Uterus (tissue), 2 donors: Measurements from ENCODE around the gene IPO8.

Experiments
- POLR2A ChIP-seq, 2 donors: fragments of 450-650 bp; IDR thresholded peaks; one replicate each; pipeline ENCODE4 v1.6.1; 2016; ENCODE audit warnings: antibody characterized with exemption in 2 of 2, mild to moderate bottlenecking in 1 of 2, moderate library complexity in 1 of 2
- TF ChIP-seq, protein P1 (sequence below), 4 experiments: fragments of 200-600 bp in 2 of 4; fragments of 450-650 bp in 2 of 4; sonication (generic) in 2 of 4; IDR thresholded peaks; one replicate each; pipeline ENCODE4 v1.5.1; 2016 to 2019; ENCODE audit warnings: antibody characterized with exemption in 4 of 4, mild to moderate bottlenecking in 2 of 4, moderate library complexity in 1 of 4

DNA sequence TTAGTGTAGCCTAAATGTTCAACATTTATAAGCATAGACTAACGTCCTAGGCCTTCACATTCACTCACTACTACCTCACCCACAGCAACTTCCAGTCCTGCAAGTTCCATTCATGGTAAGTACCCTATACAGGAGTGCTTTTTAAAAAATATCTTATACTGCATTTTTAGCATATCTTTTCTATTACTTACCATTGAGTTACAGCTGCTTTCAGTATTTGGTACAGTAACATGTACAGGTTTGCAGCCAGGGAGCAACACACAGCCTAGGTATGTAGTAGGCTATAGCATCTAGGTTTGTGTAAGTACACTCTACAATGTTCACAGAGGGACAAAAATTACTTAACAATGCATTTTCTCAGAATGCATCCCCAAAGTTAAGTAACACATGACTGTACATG, 17.4 kb downstream of the IPO8 start:
- TF ChIP-seq, protein P1, sequence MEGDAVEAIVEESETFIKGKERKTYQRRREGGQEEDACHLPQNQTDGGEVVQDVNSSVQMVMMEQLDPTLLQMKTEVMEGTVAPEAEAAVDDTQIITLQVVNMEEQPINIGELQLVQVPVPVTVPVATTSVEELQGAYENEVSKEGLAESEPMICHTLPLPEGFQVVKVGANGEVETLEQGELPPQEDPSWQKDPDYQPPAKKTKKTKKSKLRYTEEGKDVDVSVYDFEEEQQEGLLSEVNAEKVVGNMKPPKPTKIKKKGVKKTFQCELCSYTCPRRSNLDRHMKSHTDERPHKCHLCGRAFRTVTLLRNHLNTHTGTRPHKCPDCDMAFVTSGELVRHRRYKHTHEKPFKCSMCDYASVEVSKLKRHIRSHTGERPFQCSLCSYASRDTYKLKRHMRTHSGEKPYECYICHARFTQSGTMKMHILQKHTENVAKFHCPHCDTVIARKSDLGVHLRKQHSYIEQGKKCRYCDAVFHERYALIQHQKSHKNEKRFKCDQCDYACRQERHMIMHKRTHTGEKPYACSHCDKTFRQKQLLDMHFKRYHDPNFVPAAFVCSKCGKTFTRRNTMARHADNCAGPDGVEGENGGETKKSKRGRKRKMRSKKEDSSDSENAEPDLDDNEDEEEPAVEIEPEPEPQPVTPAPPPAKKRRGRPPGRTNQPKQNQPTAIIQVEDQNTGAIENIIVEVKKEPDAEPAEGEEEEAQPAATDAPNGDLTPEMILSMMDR (IDR thresholded peaks at IDR 0.05): no peak
- no peak for TF ChIP-seq POLR2A (IDR thresholded peaks at IDR 0.05)
